ENCODE results near the gene P2RY12. TPM values are rescaled to one million over a fixed set of nuclear protein-coding genes. Genes with fewer than 3 reads are reported as not detected.

Gene P2RY12
- total and polyA plus RNA-seq, 2 of the 8 experiments (the other 6 are each of a cell fraction or from before 2014, with no cell fraction given), result not detected

GRCh38 chr3:151382671-151383070 is 1.9 kb downstream of the P2RY12 start:
- H2BK15ac ChIP-seq (ENCODE audit: low read length), result no peak overlapping the region
- no peaks in the 10 kb centered on the region for H3K79me1 ChIP-seq (ENCODE audit: low read depth, low read length)
- H3K18ac ChIP-seq (ENCODE audit: extremely low read depth, low read length), result no peak overlapping the region
- H4K5ac ChIP-seq (ENCODE audit: insufficient read length, low read depth, low read length), result no peak overlapping the region
- H2AK5ac ChIP-seq (ENCODE audit: low read depth, low read length), result no peak overlapping the region
- POLR2A ChIA-PET (ENCODE audit: partially characterized antibody), result no interaction called here
- no peak overlapping the region for H4K8ac ChIP-seq (ENCODE audit: extremely low read depth, insufficient read depth, low read length)
- TF ChIP-seq FOSL1 (IDR thresholded peaks at IDR 0.05; ENCODE audit: insufficient read depth, low read depth, low read length) (no peak), HDAC2 (IDR thresholded peaks at IDR 0.05; ENCODE audit: borderline replicate concordance in 1 of 2, low read depth in 2 of 2, low read length in 2 of 2) (no peak), JUN (IDR thresholded peaks at IDR 0.05; ENCODE audit: low read depth, low read length) (no peak), RBBP5 (IDR thresholded peaks at IDR 0.05; ENCODE audit: borderline replicate concordance, low read depth, low read length) (no peak), POU5F1 (IDR thresholded peaks at IDR 0.05; ENCODE audit: low read depth, low read length) (no peak), SRF (IDR thresholded peaks at IDR 0.05; ENCODE audit: low read depth, low read length) (no peak), BCL11A (IDR thresholded peaks at IDR 0.05; ENCODE audit: low read depth in 2 of 2, low read length in 2 of 2) (no peak), GTF2F1 (IDR thresholded peaks at IDR 0.05; ENCODE audit: borderline replicate concordance, low read depth, low read length) (no peak), JUND (IDR thresholded peaks at IDR 0.05; ENCODE audit: low read length) (no peak), CTBP2 (IDR thresholded peaks at IDR 0.05; ENCODE audit: borderline replicate concordance, insufficient read depth, insufficient read length, low read length) (no peak), RNF2 (IDR thresholded peaks at IDR 0.05; ENCODE audit: borderline replicate concordance, low read depth, low read length, missing control alignments, poor library complexity, severe bottlenecking) (no peak), SP1 (IDR thresholded peaks at IDR 0.05; ENCODE audit: low read depth, low read length) (no peak), MAX (IDR thresholded peaks at IDR 0.05) (no peak), NANOG (IDR thresholded peaks at IDR 0.05; ENCODE audit: insufficient read depth, low read depth, low read length, poor library complexity, severe bottlenecking) (no peak)
- H3K4me1 ChIP-seq (replicated peaks in 1 of 4; ENCODE audit: control insufficient read depth in 3 of 4, insufficient read depth in 4 of 4, low read length in 3 of 4), result no peaks in the 10 kb centered on the region
- DNase-seq (ENCODE audit: low read depth in 1 of 2, low spot score in 2 of 2), result no peak
- H2AFZ ChIP-seq (ENCODE audit: low read length), result no peak overlapping the region
- no peak overlapping the region for H3K27ac ChIP-seq (ENCODE audit: low read depth, low read length)
- H2BK12ac ChIP-seq (ENCODE audit: low read depth, low read length), result no peak overlapping the region
- H3K36me3 ChIP-seq (ENCODE audit: control insufficient read depth in 2 of 4, insufficient read depth in 4 of 4, low read length in 3 of 4), result peaks cover 0 to 20% (median 1%) of the 10 kb centered on the region in 4 experiments; a peak in 4 of 8 replicates
- 96% methylated on average over 5 of the region's 5 CpGs; no CpG with 5 or more reads in 1 of the 2 experiments for WGBS, 2 experiments (ENCODE audit: extremely low coverage in 1 of 2, insufficient coverage in 1 of 2, insufficient read length in 1 of 2, insufficient replicate concordance in 2 of 2, low coverage in 1 of 2, low lambda C conversion rate in 2 of 2, missing lambda C conversion rate in 1 of 2)
- H3K27me3 ChIP-seq (replicated peaks in 1 of 4; ENCODE audit: control insufficient read depth in 3 of 4, extremely low read depth in 1 of 4, insufficient read depth in 3 of 4, low read length in 3 of 4), result no peaks in the 10 kb centered on the region
- H3K14ac ChIP-seq (ENCODE audit: insufficient read length), result no peak overlapping the region
- no peaks in the 10 kb centered on the region for H4K20me1 ChIP-seq (replicated peaks in 1 of 2; ENCODE audit: control insufficient read depth in 1 of 2, insufficient read depth in 2 of 2, low read length in 2 of 2)
- no peak overlapping the region for H3K9ac ChIP-seq (replicated peaks in 1 of 4; ENCODE audit: extremely low read depth in 1 of 4, low read depth in 3 of 4, low read length in 3 of 4)
- H4K91ac ChIP-seq (replicated peaks; ENCODE audit: insufficient read length, low read length), result no peak overlapping the region
- H3K56ac ChIP-seq (replicated peaks; ENCODE audit: insufficient read length, low read depth, low read length), result no peak overlapping the region
- H3K9me3 ChIP-seq (ENCODE audit: insufficient read depth in 2 of 2, low read depth in 1 of 2, low read length in 1 of 2), result no peaks in the 10 kb centered on the region
- no peaks in the 10 kb centered on the region for H3K23me2 ChIP-seq (ENCODE audit: low read depth, low read length)
- CTCF ChIA-PET (ENCODE audit: partially characterized antibody), result interaction anchor here (1.1 to 1.5 kb wide), 4 partner anchors 11 to 77 kb away, joined by 3 to 7 read pairs (median 3); no protein-coding TSS in a partner anchor
- no peaks in the 10 kb centered on the region for H3K79me2 ChIP-seq (ENCODE audit: control insufficient read depth in 1 of 2, insufficient read depth in 2 of 2, low read length in 2 of 2)
- H3K4me3 ChIP-seq (ENCODE audit: extremely low read depth in 1 of 4, insufficient read depth in 2 of 4, low read depth in 3 of 4, low read length in 4 of 4), result no peak overlapping the region
- no peak overlapping the region for H2BK20ac ChIP-seq (ENCODE audit: low read length)
- H2BK120ac ChIP-seq (replicated peaks; ENCODE audit: low read depth, low read length), result no peak overlapping the region
- FAIRE-seq, result no peak
- H3K4me2 ChIP-seq (ENCODE audit: insufficient read depth in 1 of 2, low read depth in 2 of 2, low read length in 2 of 2), result no peak overlapping the region
- no peak overlapping the region for H3K4ac ChIP-seq (replicated peaks; ENCODE audit: insufficient read length, low read depth, low read length)
- no peak overlapping the region for H2BK5ac ChIP-seq (ENCODE audit: low read depth, low read length)
- H3K23ac ChIP-seq (ENCODE audit: insufficient read length), result no peak overlapping the region

Data from H1 (cell line).